ENCODE measurements around the gene SFPQ.
"Not testable (repeated sequence)": the region's sequence is repeated elsewhere in the genome, so short reads cannot be mapped to it uniquely, and the experiment has no call there.

Gene SFPQ

DNA sequence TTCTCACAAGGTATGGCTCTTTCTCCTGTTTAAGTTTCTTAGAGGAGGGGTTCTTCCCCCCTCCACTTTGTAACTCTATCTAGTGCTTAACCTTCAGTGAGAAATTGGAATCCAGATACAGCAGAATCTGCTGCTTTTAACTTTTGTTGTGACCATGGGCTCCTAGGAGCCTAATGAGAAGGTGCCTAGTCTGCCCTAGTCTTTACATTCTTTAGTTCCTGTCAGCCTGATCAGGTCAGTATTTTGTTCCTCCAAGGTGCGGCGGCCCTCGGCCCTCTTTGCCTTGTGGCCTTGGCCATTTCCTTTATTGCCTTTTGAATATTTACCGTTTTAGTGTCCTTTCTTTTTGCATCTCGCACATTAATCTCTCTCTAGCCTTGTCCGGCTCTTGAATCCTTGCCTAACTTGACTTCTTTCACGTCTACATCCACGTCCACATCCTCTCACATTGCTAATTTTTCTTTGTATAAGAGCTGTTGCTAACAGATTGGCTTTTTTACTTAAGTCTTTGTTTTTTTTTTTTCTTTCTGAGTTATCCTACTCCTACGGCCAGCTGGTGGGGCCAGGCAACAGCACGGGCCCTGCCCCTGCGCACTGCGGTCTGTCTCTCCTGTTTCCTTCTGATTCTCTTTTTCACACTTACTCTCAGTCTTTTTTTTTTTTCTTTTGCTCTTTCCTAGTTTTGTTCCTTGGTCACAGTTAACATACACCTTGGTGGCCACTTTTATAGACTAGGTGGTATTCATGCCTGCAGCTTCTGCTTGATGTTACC is 49.0 kb downstream of the SFPQ start:
- no peak for DNase-seq (ENCODE audit: low read depth)

GRCh38 chr1:35142728-35143127 is 50.2 kb downstream of the SFPQ start:
- not testable (repeated sequence) for DNase-seq (ENCODE audit: low read depth)

GRCh38 chr1:35142294-35142693 is 50.7 kb downstream of the SFPQ start:
- not testable (repeated sequence) for DNase-seq (ENCODE audit: low read depth)

DNA sequence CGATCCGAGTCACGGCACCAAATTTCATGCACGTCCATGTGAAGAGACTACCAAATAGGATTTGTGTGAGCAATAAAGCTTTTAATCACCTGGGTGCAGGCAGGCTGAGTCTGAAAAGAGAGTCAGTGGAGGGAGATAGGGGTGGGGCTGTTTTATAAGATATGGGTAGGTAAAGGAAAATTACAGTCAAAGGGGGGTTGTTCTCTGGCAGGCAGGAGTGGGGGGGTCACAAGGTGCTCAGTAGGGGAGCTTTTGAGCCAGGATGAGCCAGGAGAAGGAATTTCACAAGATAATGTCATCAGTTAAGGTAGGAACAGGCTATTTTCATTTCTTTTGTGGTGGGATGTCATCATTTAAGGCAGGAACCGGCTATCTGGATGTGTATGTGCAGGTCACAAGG is 55.4 kb downstream of the SFPQ start:
- DNase-seq (ENCODE audit: low read depth): not testable (repeated sequence)

DNA sequence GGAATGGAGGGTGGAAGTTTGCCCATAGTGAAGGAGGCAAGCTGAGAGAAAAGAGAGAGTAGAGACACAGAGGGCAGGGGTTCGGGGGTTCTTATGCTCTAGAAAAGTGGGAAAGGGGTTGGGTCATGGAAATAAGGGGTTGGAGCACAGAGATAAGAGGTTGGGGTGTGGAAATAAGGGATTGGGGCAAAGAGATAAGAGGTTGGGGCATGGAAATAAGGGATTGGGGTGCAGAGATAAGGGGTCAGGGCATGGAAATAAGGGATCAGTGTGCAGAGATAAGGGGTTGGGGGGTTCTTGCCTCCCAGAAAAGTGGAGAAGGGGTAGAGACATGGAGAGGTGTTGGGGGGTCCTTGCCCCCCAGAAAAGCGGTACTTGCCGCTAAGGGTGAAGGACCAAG is 56.2 kb downstream of the SFPQ start:
- no peak for DNase-seq (ENCODE audit: low read depth)

All from CMK (cell line).